Hepatocyte (in vitro differentiated cells): Measurements from ENCODE around the gene TWSG1. TPM values are rescaled to one million over a fixed set of nuclear protein-coding genes. Genes with fewer than 3 reads are reported as not detected.
"Not testable (repeated sequence)": the region's sequence is repeated elsewhere in the genome, so short reads cannot be mapped to it uniquely, and the experiment has no call there.

Experiments used
- DNase-seq: peaks from one replicate; pipeline ENCODE4 v3.0.0-alpha.2; 2016; ENCODE audit warnings: low spot score
- H2AFZ ChIP-seq: fragments of 200-600 bp; sonication (generic); 2 replicates; pipeline ENCODE4 v1.6.0; 2016; ENCODE audit warnings: antibody characterized with exemption, mild to moderate bottlenecking
- H3K27ac ChIP-seq: fragments of 200-600 bp; sonication (generic); 2 replicates; pipeline ENCODE4 v1.5.1; 2016; ENCODE audit warnings: mild to moderate bottlenecking
- H3K27me3 ChIP-seq: fragments of 200-600 bp; sonication (generic); 2 replicates; pipeline ENCODE4 v1.6.1; 2016
- H3K36me3 ChIP-seq: fragments of 200-600 bp; sonication (generic); replicated peaks from 2 replicates; pipeline ENCODE4 v1.5.1; 2016; ENCODE audit warnings: low read depth; ENCODE audit not compliant: insufficient read depth
- H3K4me1 ChIP-seq: fragments of 200-600 bp; sonication (generic); 2 replicates; pipeline ENCODE4 v1.5.1; 2016; ENCODE audit warnings: mild to moderate bottlenecking, moderate library complexity; ENCODE audit not compliant: insufficient read depth
- H3K4me2 ChIP-seq: fragments of 200-600 bp; sonication (generic); 2 replicates; pipeline ENCODE4 v1.6.0; 2016
- H3K4me3 ChIP-seq: fragments of 200-600 bp; sonication (generic); 2 replicates; pipeline ENCODE4 v1.5.1; 2016; ENCODE audit warnings: mild to moderate bottlenecking
- H3K79me2 ChIP-seq: fragments of 200-600 bp; sonication (generic); 2 replicates; pipeline ENCODE4 v1.6.0; 2017; ENCODE audit warnings: mild to moderate bottlenecking
- H3K9me2 ChIP-seq: fragments of 200-600 bp; sonication (generic); replicated peaks from 2 replicates; pipeline ENCODE4 v1.6.0; 2017; ENCODE audit warnings: mild to moderate bottlenecking; ENCODE audit not compliant: insufficient read depth
- H3K9me3 ChIP-seq: fragments of 200-600 bp; sonication (generic); 2 replicates; pipeline ENCODE4 v1.5.1; 2016; ENCODE audit warnings: low read depth, mild to moderate bottlenecking
- H4K20me1 ChIP-seq: fragments of 200-600 bp; sonication (generic); 2 replicates; pipeline ENCODE4 v1.6.0; 2016; ENCODE audit warnings: mild to moderate bottlenecking; ENCODE audit not compliant: insufficient read depth, poor library complexity, severe bottlenecking
- EZH2 ChIP-seq: fragments of 200-600 bp; sonication (generic); IDR thresholded peaks from 2 replicates; pipeline ENCODE4 v1.6.1; 2016; ENCODE audit warnings: antibody characterized with exemption, mild to moderate bottlenecking, borderline replicate concordance
- EZH2phosphoT487 ChIP-seq: fragments of 200-600 bp; sonication (generic); IDR thresholded peaks from one replicate; pipeline ENCODE4 v1.6.1; 2018; ENCODE audit warnings: antibody characterized with exemption, mild to moderate bottlenecking, low read depth, moderate library complexity; ENCODE audit not compliant: unreplicated experiment, severe bottlenecking
- WGBS: methylation state at CpG from one replicate; pipeline ENCODE4 v1.1.6; 2016; ENCODE audit warnings: low lambda C conversion rate; ENCODE audit errors: missing lambda C conversion rate; 5-methylcytosine and 5-hydroxymethylcytosine counted together
- polyA plus RNA-seq: library from polyadenylated mRNA; unstranded; fragments of >200 nt; fragmentation: Nextera tagmentation; extraction: Ambion mirVana; gene quantifications from 2 replicates; pipeline ENCODE4 v1.2.1, GENCODE V29; 2016
- total RNA-seq: library from RNA; depleted of rRNA; stranded (reverse); fragments of >200 nt; gene quantifications from 2 replicates; pipeline ENCODE4 v1.2.3, GENCODE V29; 2014
- TF ChIP-seq, protein P1 (sequence below): fragments of 200-600 bp; sonication (generic); IDR thresholded peaks from 2 replicates; pipeline ENCODE4 v1.5.1; 2016; ENCODE audit warnings: antibody characterized with exemption, mild to moderate bottlenecking; ENCODE audit not compliant: poor library complexity

TWSG1 gene
- total and polyA plus RNA-seq, 2 experiments from 2014 or later = 36.7 to 61.4 TPM

DNA sequence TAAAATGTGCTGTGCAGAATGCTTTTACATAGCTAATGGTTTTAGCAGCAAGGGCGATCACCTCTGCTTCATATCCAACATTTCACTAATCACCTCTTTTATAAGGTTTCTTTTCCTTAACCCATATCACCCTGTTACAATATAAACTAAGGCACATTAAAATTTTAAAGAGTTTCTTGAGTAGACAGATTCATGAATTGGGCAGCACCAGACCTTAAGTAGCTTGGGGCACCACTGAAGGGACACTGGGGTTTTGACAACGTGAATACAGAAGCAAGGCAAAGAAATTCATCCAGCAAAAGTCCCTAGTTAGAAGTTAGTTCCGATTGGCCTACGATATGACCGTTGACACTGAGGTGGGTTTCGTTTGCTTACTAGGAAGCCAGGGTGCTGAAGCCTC, 96.7 kb downstream of the TWSG1 start:
- WGBS = 90% methylated on average over 6 of the region's 6 CpGs
- Histone ChIP-seq H3K4me3 (no peak overlapping the region), H3K27ac (no peak overlapping the region), H3K79me2 (no peaks in the 10 kb centered on the region), H3K27me3 (no peaks in the 10 kb centered on the region), H3K4me1 (peaks cover 4% of the 10 kb centered on the region), H3K36me3 (no peaks in the 10 kb centered on the region), H2AFZ (no peak overlapping the region), H3K4me2 (no peak overlapping the region), H3K9me3 (no peaks in the 10 kb centered on the region), H3K9me2 (no peaks in the 10 kb centered on the region), H4K20me1 (no peaks in the 10 kb centered on the region)
- TF ChIP-seq, protein P1, sequence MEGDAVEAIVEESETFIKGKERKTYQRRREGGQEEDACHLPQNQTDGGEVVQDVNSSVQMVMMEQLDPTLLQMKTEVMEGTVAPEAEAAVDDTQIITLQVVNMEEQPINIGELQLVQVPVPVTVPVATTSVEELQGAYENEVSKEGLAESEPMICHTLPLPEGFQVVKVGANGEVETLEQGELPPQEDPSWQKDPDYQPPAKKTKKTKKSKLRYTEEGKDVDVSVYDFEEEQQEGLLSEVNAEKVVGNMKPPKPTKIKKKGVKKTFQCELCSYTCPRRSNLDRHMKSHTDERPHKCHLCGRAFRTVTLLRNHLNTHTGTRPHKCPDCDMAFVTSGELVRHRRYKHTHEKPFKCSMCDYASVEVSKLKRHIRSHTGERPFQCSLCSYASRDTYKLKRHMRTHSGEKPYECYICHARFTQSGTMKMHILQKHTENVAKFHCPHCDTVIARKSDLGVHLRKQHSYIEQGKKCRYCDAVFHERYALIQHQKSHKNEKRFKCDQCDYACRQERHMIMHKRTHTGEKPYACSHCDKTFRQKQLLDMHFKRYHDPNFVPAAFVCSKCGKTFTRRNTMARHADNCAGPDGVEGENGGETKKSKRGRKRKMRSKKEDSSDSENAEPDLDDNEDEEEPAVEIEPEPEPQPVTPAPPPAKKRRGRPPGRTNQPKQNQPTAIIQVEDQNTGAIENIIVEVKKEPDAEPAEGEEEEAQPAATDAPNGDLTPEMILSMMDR = no peak
- TF ChIP-seq EZH2phosphoT487 = no peak
- TF ChIP-seq EZH2 = no peak
- DNase-seq = no peak

DNA sequence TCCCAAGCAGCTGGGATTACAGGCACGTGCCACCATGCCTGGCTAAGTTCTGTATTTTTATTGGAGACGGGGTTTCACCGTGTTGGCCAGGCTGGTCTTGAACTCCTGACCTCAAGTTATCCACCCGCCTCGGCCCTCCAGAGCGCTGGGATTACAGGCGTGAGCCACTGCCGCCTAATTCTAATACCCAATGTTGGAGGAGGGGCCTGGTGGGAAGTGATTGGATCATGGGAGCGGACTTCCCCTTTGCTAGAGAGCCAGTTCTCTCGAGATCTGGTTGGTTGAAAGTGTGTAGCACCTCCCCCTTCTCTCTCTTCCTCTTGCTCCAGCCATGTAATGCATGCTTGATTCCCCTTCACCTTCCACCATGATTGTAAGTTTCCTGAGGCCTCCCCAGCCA, 98.5 kb downstream of the TWSG1 start:
- Histone ChIP-seq H3K4me2 (peak overlapping the region; percentile 56), H2AFZ (peak overlapping the region; percentile 14), H3K27ac (peak overlapping the region; percentile 80)
- not testable (repeated sequence) for H3K79me2 ChIP-seq, H3K9me3 ChIP-seq, H4K20me1 ChIP-seq, H3K4me1 ChIP-seq, H3K9me2 ChIP-seq, DNase-seq, H3K36me3 ChIP-seq, H3K4me3 ChIP-seq, H3K27me3 ChIP-seq
- WGBS = 96% methylated on average over 10 of the region's 10 CpGs

DNA sequence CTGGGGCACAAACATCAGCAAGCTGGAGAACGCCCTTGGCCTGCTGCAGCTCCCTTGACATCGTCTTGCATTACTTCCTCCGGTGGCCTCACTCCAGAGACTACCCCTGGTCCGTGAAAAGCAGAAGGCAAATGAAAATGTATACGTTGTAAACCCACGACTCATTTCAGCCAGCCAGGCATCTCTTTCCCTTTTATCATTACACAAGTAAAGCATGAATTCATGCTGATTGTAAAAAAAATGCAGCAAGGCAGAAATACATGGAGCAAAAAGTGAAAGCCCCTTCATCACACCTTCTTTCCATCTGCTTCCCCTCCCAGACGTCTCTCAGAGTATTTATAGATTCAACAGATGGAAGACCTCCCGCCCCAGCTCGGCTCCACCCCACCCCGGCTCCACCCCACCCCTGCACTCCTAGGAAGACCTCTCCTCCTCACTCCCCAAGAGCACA, 99.1 kb downstream of the TWSG1 start:
- H3K36me3 ChIP-seq = no peaks in the 10 kb centered on the region
- peak overlapping the region; percentile 80 for H3K27ac ChIP-seq
- no peaks in the 10 kb centered on the region for H3K27me3 ChIP-seq
- WGBS = 48% methylated on average over 10 of the region's 10 CpGs
- H4K20me1 ChIP-seq = no peaks in the 10 kb centered on the region
- H3K9me3 ChIP-seq = no peaks in the 10 kb centered on the region
- peak overlapping the region; percentile 45 for H2AFZ ChIP-seq
- TF ChIP-seq, protein P1 = no peak
- TF ChIP-seq EZH2 (no peak), EZH2phosphoT487 (no peak)
- no peak for DNase-seq
- H3K9me2 ChIP-seq = no peaks in the 10 kb centered on the region
- peak overlapping the region; percentile 56 for H3K4me2 ChIP-seq
- H3K4me1 ChIP-seq = peaks cover 4% of the 10 kb centered on the region
- H3K4me3 ChIP-seq = no peak overlapping the region
- no peaks in the 10 kb centered on the region for H3K79me2 ChIP-seq

DNA sequence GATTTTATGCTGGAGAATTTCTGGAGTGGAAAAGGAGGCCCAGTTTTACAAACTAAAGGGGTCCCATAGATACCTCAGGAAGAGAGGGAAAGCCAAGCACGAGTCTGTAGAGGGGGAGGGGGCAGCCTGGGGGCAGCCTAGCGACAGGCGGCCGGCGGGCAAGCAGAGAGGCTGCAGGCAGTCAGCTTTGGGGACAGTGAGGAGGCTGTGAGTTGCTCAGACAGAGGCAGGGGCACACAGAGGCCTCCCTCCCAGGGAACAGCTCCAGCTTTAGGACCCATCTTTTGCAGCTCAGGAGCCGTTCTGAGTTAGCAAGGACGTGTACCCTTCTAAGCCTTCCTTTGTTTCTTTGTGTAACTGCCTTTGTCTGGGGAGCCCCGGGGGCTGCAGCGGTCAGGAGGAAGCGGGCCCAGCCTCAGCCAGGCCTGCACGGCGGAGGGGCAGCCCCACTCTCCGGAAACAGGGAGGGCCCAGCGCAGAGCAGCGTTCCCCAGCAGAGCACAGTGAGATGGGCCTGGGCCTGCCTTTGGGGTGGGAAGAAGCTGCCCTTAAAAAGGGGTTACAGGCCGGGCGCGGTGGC, 99.6 kb downstream of the TWSG1 start:
- no peaks in the 10 kb centered on the region for H3K9me3 ChIP-seq
- peak overlapping the region; percentile 45 for H2AFZ ChIP-seq
- no peaks in the 10 kb centered on the region for H3K79me2 ChIP-seq
- H3K27ac ChIP-seq = peak overlapping the region; percentile 80
- H4K20me1 ChIP-seq = no peaks in the 10 kb centered on the region
- WGBS = 82% methylated on average over 17 of the region's 18 CpGs
- no peak overlapping the region for H3K4me3 ChIP-seq
- no peak for DNase-seq
- H3K27me3 ChIP-seq = no peaks in the 10 kb centered on the region
- H3K9me2 ChIP-seq = no peaks in the 10 kb centered on the region
- H3K4me2 ChIP-seq = peak overlapping the region; percentile 56
- H3K4me1 ChIP-seq = peaks cover 4% of the 10 kb centered on the region
- TF ChIP-seq EZH2 (no peak), EZH2phosphoT487 (no peak)
- TF ChIP-seq, protein P1 = no peak
- H3K36me3 ChIP-seq = no peaks in the 10 kb centered on the region
